Thoracic aorta (tissue), 2 donors: ENCODE data around the gene IQSEC3. TPM values are rescaled to one million over a fixed set of nuclear protein-coding genes. Genes with fewer than 3 reads are reported as not detected.

Source experiments
- ATAC-seq: fragments of 150-250 bp; one replicate; pipeline ENCODE4 v1.8.0; 2017; ENCODE audit warnings: low read depth; ENCODE audit not compliant: insufficient number of reproducible peaks, low FRiP score
- DNase-seq: peaks from one replicate; pipeline ENCODE4 v3.0.0-alpha.2; 2020; ENCODE audit warnings: low spot score
- H3K27ac ChIP-seq, 2 donors: fragments of 200-600 bp; sonication (generic); 1 replicate in 1 of 2; 2 replicates in 1 of 2; pipeline ENCODE4 v1.5.1; 2016; ENCODE audit warnings: mild to moderate bottlenecking in 2 of 2, moderate library complexity in 2 of 2
- H3K27me3 ChIP-seq: fragments of 200-600 bp; sonication (generic); replicated peaks from 2 replicates; pipeline ENCODE4 v1.6.0; 2016; ENCODE audit warnings: mild to moderate bottlenecking; ENCODE audit not compliant: insufficient read depth
- H3K36me3 ChIP-seq: fragments of 200-600 bp; sonication (generic); one replicate; pipeline ENCODE4 v1.5.1; 2016
- H3K4me1 ChIP-seq, 2 donors: fragments of 200-600 bp; sonication (generic); 1 replicate in 1 of 2; 2 replicates in 1 of 2; pipeline versions ENCODE4 v1.5.1 to v1.6.0; 2016; ENCODE audit warnings: low read depth in 2 of 2, mild to moderate bottlenecking in 1 of 2; ENCODE audit not compliant: control insufficient read depth in 1 of 2
- H3K4me3 ChIP-seq: fragments of 200-600 bp; sonication (generic); 2 replicates; pipeline ENCODE4 v1.5.1; 2016; ENCODE audit warnings: mild to moderate bottlenecking
- H3K9me3 ChIP-seq: fragments of 200-600 bp; sonication (generic); 2 replicates; pipeline ENCODE4 v1.5.1; 2016
- CTCF ChIP-seq: fragments of 200-600 bp; sonication (generic); IDR thresholded peaks from one replicate; pipeline ENCODE4 v1.5.1; 2019; ENCODE audit warnings: antibody characterized with exemption
- total RNA-seq, 2 donors: library from RNA; depleted of rRNA; stranded (reverse); fragments of >200 nt; gene quantifications; one replicate each; pipeline versions ENCODE4 v1.1.0 to v1.2.3, GENCODE V29; 2016

IQSEC3 gene
- total RNA-seq, 2 donors from 2014 or later, result 1.1 to 1.3 TPM

- Histone ChIP-seq H3K4me3 (no peak overlapping the region), H3K36me3 (no peaks in the 10 kb centered on the region), H3K27me3 (no peaks in the 10 kb centered on the region), H3K4me1 (peaks cover 0 to 8% of the 10 kb centered on the region in 2 donors), H3K27ac (no peak overlapping the region), H3K9me3 (no peaks in the 10 kb centered on the region)
- ATAC-seq (no peak), DNase-seq (no peak)
- no peak for TF ChIP-seq CTCF
Observed at GRCh38 chr12:195156-195555, 128.6 kb downstream of the IQSEC3 start.

- no peak overlapping the region for H3K27ac ChIP-seq
- TF ChIP-seq CTCF, result no peak
- H3K9me3 ChIP-seq, result no peaks in the 10 kb centered on the region
- H3K4me3 ChIP-seq, result no peak overlapping the region
- ATAC-seq, result no peak
- no peaks in the 10 kb centered on the region for H3K27me3 ChIP-seq
- H3K36me3 ChIP-seq, result no peaks in the 10 kb centered on the region
- H3K4me1 ChIP-seq, result peaks cover 0 to 8% of the 10 kb centered on the region in 2 donors
- DNase-seq, result no peak
Observed at GRCh38 chr12:195951-196350, 129.4 kb downstream of the IQSEC3 start.

- TF ChIP-seq CTCF, result no peak
- no peaks in the 10 kb centered on the region for H3K27me3 ChIP-seq
- H3K4me1 ChIP-seq, result peaks cover 0 to 8% of the 10 kb centered on the region in 2 donors
- ATAC-seq (no peak), DNase-seq (no peak)
- H3K9me3 ChIP-seq, result no peaks in the 10 kb centered on the region
- H3K27ac ChIP-seq, result no peak overlapping the region
- no peak overlapping the region for H3K4me3 ChIP-seq
- no peaks in the 10 kb centered on the region for H3K36me3 ChIP-seq
Observed at GRCh38 chr12:196436-196835, 129.9 kb downstream of the IQSEC3 start.

GRCh38 chr12:197347-197746, 130.8 kb downstream of the IQSEC3 start:
- no peak overlapping the region for H3K27ac ChIP-seq
- H3K36me3 ChIP-seq, result no peaks in the 10 kb centered on the region
- ATAC-seq, result no peak
- H3K9me3 ChIP-seq, result no peaks in the 10 kb centered on the region
- H3K4me1 ChIP-seq, result peaks cover 0 to 8% of the 10 kb centered on the region in 2 donors
- TF ChIP-seq CTCF, result no peak
- H3K27me3 ChIP-seq, result no peaks in the 10 kb centered on the region
- no peak overlapping the region for H3K4me3 ChIP-seq
- DNase-seq, result no peak

- no peak for ATAC-seq
- Histone ChIP-seq H3K9me3 (no peaks in the 10 kb centered on the region), H3K36me3 (no peaks in the 10 kb centered on the region), H3K27me3 (no peaks in the 10 kb centered on the region), H3K4me1 (peaks cover 0 to 8% of the 10 kb centered on the region in 2 donors), H3K4me3 (no peak overlapping the region), H3K27ac (no peak overlapping the region)
- TF ChIP-seq CTCF, result no peak
- no peak for DNase-seq
Observed at GRCh38 chr12:197911-198695, 131.5 kb downstream of the IQSEC3 start.
